ENCODE measurements around the gene RNU6-9.
"Not testable (repeated sequence)": the region's sequence is repeated elsewhere in the genome, so short reads cannot be mapped to it uniquely, and the experiment has no call there.

Gene RNU6-9

GRCh38 chr19:876089-876488 is 17.2 kb upstream of the RNU6-9 start:
- H3K9ac ChIP-seq (ENCODE audit: low read length): no peak overlapping the region
- no peak overlapping the region for H3K4me2 ChIP-seq (ENCODE audit: low read depth, low read length, poor library complexity, severe bottlenecking)
- no peaks in the 10 kb centered on the region for H3F3A ChIP-seq (ENCODE audit: insufficient read depth)
- H2AFZ ChIP-seq (ENCODE audit: low read depth, low read length, severe bottlenecking): no peak overlapping the region
- H3K79me2 ChIP-seq (ENCODE audit: insufficient read depth, low read length): no peaks in the 10 kb centered on the region
- no peak overlapping the region for H3K4me3 ChIP-seq (ENCODE audit: insufficient read depth, low read length, poor library complexity, severe bottlenecking)
- no peaks in the 10 kb centered on the region for H3K27me3 ChIP-seq (ENCODE audit: low read length)
- no peaks in the 10 kb centered on the region for H3K9me2 ChIP-seq (replicated peaks; ENCODE audit: insufficient read depth, low read length)
- H3K27ac ChIP-seq (ENCODE audit: low read depth, low read length): no peak overlapping the region
- H3K36me3 ChIP-seq (ENCODE audit: low read length): no peaks in the 10 kb centered on the region
- TF ChIP-seq CTCF (IDR thresholded peaks at IDR 0.05; ENCODE audit: insufficient read depth, low read length, poor library complexity, severe bottlenecking) (no peak), EZH2phosphoT487 (conservative IDR thresholded peaks at IDR 0.05; ENCODE audit: low read length) (no peak)
- no peaks in the 10 kb centered on the region for H4K20me1 ChIP-seq (ENCODE audit: low read depth, low read length)
- no peaks in the 10 kb centered on the region for H3K9me3 ChIP-seq (ENCODE audit: insufficient read depth, low read length)

GRCh38 chr19:876780-877314 is 16.4 kb upstream of the RNU6-9 start:
- H3K4me3 ChIP-seq (ENCODE audit: insufficient read depth, low read length, poor library complexity, severe bottlenecking): no peak overlapping the region
- no peak overlapping the region for H3K9ac ChIP-seq (ENCODE audit: low read length)
- H3K27ac ChIP-seq (ENCODE audit: low read depth, low read length): no peak overlapping the region
- no peak overlapping the region for H3K4me2 ChIP-seq (ENCODE audit: low read depth, low read length, poor library complexity, severe bottlenecking)
- no peaks in the 10 kb centered on the region for H3K9me3 ChIP-seq (ENCODE audit: insufficient read depth, low read length)
- H3K27me3 ChIP-seq (ENCODE audit: low read length): no peaks in the 10 kb centered on the region
- no peaks in the 10 kb centered on the region for H4K20me1 ChIP-seq (ENCODE audit: low read depth, low read length)
- no peak for TF ChIP-seq EZH2phosphoT487 (conservative IDR thresholded peaks at IDR 0.05; ENCODE audit: low read length)
- TF ChIP-seq CTCF (IDR thresholded peaks at IDR 0.05; ENCODE audit: insufficient read depth, low read length, poor library complexity, severe bottlenecking): no peak
- H2AFZ ChIP-seq (ENCODE audit: low read depth, low read length, severe bottlenecking): no peak overlapping the region
- H3K79me2 ChIP-seq (ENCODE audit: insufficient read depth, low read length): no peaks in the 10 kb centered on the region
- H3F3A ChIP-seq (ENCODE audit: insufficient read depth): no peaks in the 10 kb centered on the region
- H3K36me3 ChIP-seq (ENCODE audit: low read length): no peaks in the 10 kb centered on the region
- H3K9me2 ChIP-seq (replicated peaks; ENCODE audit: insufficient read depth, low read length): no peaks in the 10 kb centered on the region

- H4K20me1 ChIP-seq (ENCODE audit: low read depth, low read length); H3K36me3 ChIP-seq (ENCODE audit: low read length); H3K27ac ChIP-seq (ENCODE audit: low read depth, low read length); H3K9me3 ChIP-seq (ENCODE audit: insufficient read depth, low read length); H3K4me3 ChIP-seq (ENCODE audit: insufficient read depth, low read length, poor library complexity, severe bottlenecking); H3K9ac ChIP-seq (ENCODE audit: low read length); H2AFZ ChIP-seq (ENCODE audit: low read depth, low read length, severe bottlenecking); H3K9me2 ChIP-seq (replicated peaks; ENCODE audit: insufficient read depth, low read length); H3K79me2 ChIP-seq (ENCODE audit: insufficient read depth, low read length); H3F3A ChIP-seq (ENCODE audit: insufficient read depth); H3K27me3 ChIP-seq (ENCODE audit: low read length); H3K4me2 ChIP-seq (ENCODE audit: low read depth, low read length, poor library complexity, severe bottlenecking): not testable (repeated sequence)
Measured at GRCh38 chr19:877992-878660, 15.2 kb upstream of the RNU6-9 start.

GRCh38 chr19:878751-879561 is 14.3 kb upstream of the RNU6-9 start:
- H3F3A ChIP-seq (ENCODE audit: insufficient read depth); H3K9me2 ChIP-seq (replicated peaks; ENCODE audit: insufficient read depth, low read length); H2AFZ ChIP-seq (ENCODE audit: low read depth, low read length, severe bottlenecking); H3K27ac ChIP-seq (ENCODE audit: low read depth, low read length); H3K79me2 ChIP-seq (ENCODE audit: insufficient read depth, low read length); H4K20me1 ChIP-seq (ENCODE audit: low read depth, low read length); H3K27me3 ChIP-seq (ENCODE audit: low read length); H3K4me3 ChIP-seq (ENCODE audit: insufficient read depth, low read length, poor library complexity, severe bottlenecking); H3K9ac ChIP-seq (ENCODE audit: low read length); H3K36me3 ChIP-seq (ENCODE audit: low read length); H3K4me2 ChIP-seq (ENCODE audit: low read depth, low read length, poor library complexity, severe bottlenecking); H3K9me3 ChIP-seq (ENCODE audit: insufficient read depth, low read length): not testable (repeated sequence)
